ENCODE results near the gene FOXG1. TPM values are rescaled to one million over a fixed set of nuclear protein-coding genes. Genes with fewer than 3 reads are reported as not detected.
A peak's percentile ranks its signal among the peaks of the same experiment; 100 is the strongest.

FOXG1 gene
- total RNA-seq, result not detected
- long read RNA-seq, result 0 reads

DNA sequence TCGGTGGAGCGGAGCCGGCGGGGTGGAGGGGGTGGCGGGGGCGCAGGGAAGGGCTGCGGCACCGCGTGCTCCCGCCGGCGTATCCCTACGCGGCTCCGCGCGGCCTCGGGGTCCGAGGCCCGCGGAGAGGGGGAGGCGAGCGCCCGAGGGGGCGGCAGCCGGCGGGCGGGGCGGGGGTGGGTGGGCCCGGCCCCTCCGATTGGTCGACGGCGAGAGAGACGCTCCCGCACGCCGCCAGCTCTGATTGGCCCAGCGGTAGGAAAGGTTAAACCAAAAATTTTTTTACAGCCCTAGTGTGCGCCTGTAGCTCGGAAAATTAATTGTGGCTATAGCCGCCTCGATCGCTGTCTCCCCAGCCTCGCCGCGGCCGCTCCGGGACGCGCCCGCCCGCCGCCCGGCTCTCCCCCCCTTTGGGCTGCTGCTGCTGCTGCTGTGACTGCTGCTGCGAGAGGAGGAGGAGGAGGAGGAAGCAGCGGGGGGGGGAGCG is at the start of gene FOXG1:
FOXG1 (plus strand) TSS at position 319 of the 487 bp plus-strand sequence. CDS start 493 bp downstream, outside the sequence.
- 3% methylated on average over 22 of the region's 58 CpGs for WGBS (ENCODE audit: insufficient coverage, low coverage, low lambda C conversion rate, missing lambda C conversion rate)

DNA sequence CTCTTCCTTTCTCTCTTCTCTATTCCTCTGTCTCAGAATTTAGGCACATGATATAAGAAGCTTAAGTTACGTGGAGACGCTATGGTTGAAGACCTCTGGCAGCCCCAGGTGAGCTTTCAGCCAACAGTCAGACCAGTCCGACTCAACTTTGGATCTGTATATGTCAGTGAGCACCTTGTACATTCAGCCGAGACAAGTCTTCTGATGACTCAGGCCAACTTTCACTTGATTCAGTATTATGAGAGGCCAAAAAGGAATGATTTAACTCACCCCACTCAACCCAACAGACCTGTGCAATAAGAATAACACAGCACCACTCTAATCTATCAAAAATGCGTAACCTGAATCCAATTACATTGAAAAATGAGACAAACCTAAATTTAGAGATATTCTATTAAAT is 47.5 kb upstream of the FOXG1 start:
- TF ChIP-seq, protein P1, sequence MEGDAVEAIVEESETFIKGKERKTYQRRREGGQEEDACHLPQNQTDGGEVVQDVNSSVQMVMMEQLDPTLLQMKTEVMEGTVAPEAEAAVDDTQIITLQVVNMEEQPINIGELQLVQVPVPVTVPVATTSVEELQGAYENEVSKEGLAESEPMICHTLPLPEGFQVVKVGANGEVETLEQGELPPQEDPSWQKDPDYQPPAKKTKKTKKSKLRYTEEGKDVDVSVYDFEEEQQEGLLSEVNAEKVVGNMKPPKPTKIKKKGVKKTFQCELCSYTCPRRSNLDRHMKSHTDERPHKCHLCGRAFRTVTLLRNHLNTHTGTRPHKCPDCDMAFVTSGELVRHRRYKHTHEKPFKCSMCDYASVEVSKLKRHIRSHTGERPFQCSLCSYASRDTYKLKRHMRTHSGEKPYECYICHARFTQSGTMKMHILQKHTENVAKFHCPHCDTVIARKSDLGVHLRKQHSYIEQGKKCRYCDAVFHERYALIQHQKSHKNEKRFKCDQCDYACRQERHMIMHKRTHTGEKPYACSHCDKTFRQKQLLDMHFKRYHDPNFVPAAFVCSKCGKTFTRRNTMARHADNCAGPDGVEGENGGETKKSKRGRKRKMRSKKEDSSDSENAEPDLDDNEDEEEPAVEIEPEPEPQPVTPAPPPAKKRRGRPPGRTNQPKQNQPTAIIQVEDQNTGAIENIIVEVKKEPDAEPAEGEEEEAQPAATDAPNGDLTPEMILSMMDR (IDR thresholded peaks at IDR 0.05), result no peak
- Histone ChIP-seq H3K4me3 (no peak overlapping the region), H3K27ac (no peak overlapping the region), H3K36me3 (no peaks in the 10 kb centered on the region), H3K27me3 (no peaks in the 10 kb centered on the region), H3K9me3 (no peaks in the 10 kb centered on the region), H3K4me1 (no peaks in the 10 kb centered on the region)
- WGBS (ENCODE audit: insufficient coverage, low coverage, low lambda C conversion rate, missing lambda C conversion rate), result 76% methylated on average over 5 of the region's 5 CpGs
- no peak for DNase-seq
- no peak for ATAC-seq
- intact Hi-C loops (cut with DNase I), result no loop called here

More for the DNA sequence above, at the start of gene FOXG1:
- ATAC-seq (no peak), DNase-seq (no peak)
- H3K27me3 ChIP-seq, result peaks cover 17 to 52% of the 10 kb centered on the region in 2 donors
- no peak within 1 kb of the TSS for H3K27ac ChIP-seq
- TF ChIP-seq POLR2A (IDR thresholded peaks at IDR 0.05), result no peak
- TF ChIP-seq, protein P1 (IDR thresholded peaks at IDR 0.05), result no peak
- no peaks in the 10 kb centered on the region for H3K9me3 ChIP-seq
- peaks cover 0 to 10% (median 0%) of the 10 kb centered on the region in 4 donors for H3K4me1 ChIP-seq
- no peaks in the 10 kb centered on the region for H3K36me3 ChIP-seq
- intact Hi-C loops (cut with DNase I), result no loop called here
- peak within 1 kb of the TSS in 1 of 3 donors; percentile 7 for H3K4me3 ChIP-seq

GRCh38 chr14:28731358-28731757 is 35.2 kb upstream of the FOXG1 start:
- WGBS (ENCODE audit: insufficient coverage, low coverage, low lambda C conversion rate, missing lambda C conversion rate), result 19% methylated on average over 2 of the region's 2 CpGs
- H3K9me3 ChIP-seq, result no peaks in the 10 kb centered on the region
- H3K36me3 ChIP-seq, result no peaks in the 10 kb centered on the region
- TF ChIP-seq POLR2A (IDR thresholded peaks at IDR 0.05), result no peak
- TF ChIP-seq, protein P1 (IDR thresholded peaks at IDR 0.05), result no peak
- ATAC-seq, result no peak
- no peaks in the 10 kb centered on the region for H3K27me3 ChIP-seq
- no peak overlapping the region for H3K27ac ChIP-seq
- no peak for DNase-seq
- no peak overlapping the region for H3K4me3 ChIP-seq
- no peaks in the 10 kb centered on the region for H3K4me1 ChIP-seq
- intact Hi-C loops (cut with DNase I), result no loop called here

DNA sequence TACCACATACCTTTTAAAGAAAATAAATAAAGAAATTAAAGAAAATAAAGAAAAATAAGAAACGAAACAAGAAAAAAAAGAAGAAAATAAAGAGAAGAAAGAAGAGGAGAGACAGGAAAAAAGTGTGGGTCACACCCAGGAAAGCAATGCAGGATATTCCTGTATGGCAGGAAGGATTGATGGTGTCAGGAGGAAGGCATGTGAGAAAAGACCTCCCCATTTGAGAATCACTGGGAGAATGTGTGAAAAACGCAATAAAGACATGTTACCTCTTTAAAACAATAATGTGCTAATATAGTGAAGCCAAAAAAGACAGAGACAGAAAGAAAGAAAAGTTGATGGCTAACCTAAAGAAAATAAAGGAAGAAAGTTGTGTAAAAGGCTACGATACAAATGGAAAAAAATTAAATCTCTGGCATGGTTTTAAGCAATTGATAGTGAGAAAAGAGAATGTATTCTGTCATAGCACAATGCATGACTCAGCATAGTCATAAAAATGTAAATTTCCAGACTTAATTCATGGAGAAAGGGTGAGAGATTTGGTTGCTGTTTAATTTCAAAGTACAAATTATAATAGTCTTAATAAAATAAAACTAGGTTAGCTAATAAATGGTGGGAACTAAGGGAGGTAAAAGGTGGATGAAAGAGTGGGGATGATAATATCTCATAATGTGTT is 24.3 kb upstream of the FOXG1 start:
- TF ChIP-seq, protein P1 (IDR thresholded peaks at IDR 0.05), result no peak
- no peak for TF ChIP-seq POLR2A (IDR thresholded peaks at IDR 0.05)
- Histone ChIP-seq H3K9me3 (no peaks in the 10 kb centered on the region), H3K4me1 (no peaks in the 10 kb centered on the region), H3K4me3 (no peak overlapping the region), H3K36me3 (no peaks in the 10 kb centered on the region), H3K27ac (no peak overlapping the region), H3K27me3 (peaks cover 0 to 3% of the 10 kb centered on the region in 2 donors)
- no peak for ATAC-seq
- intact Hi-C loops (cut with DNase I), result no loop called here
- WGBS (ENCODE audit: insufficient coverage, low coverage, low lambda C conversion rate, missing lambda C conversion rate), result 37% methylated on average over 3 of the region's 3 CpGs
- DNase-seq, result no peak
